Measurements from ENCODE around the gene PFKM.

DNA sequence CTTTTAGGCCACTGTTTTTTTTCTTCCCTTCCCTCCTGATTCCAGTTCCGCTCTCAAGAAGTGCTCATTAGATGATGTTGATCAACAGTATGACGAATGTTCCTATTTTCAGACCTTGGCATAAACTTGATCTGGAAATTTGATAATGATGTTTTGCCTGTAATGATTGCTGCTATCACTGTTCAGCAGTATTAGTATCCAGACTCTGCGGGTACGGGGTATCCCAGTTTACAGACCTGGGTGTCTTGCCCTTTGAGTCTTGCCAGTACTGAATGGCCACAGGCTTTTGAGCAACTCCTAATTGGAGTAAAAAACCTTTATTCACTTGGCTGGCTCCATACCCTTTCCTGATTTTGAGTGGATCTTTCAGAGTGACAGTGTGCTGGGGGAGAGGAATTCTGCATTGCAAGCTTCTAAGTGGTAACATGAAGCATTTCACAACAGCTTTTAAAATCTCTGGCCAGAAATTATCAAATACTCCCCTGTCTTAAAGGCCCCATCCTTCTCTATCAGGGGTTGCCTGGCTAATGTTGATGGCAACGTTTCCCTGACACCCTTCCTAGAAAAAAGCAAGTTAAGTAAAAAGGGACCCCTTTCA, 44.1 kb downstream of the PFKM start:
- TF ChIP-seq CTCF (IDR thresholded peaks at IDR 0.05) (no peak), POLR2A (IDR thresholded peaks at IDR 0.05) (no peak)
